Adipose tissue (tissue), 3 donors: ENCODE data around the gene BTBD6. TPM values are rescaled to one million over a fixed set of nuclear protein-coding genes. Genes with fewer than 3 reads are reported as not detected.

Experiments used
- H3K27ac ChIP-seq: one replicate; pipeline ENCODE4 v1.5.1; 2013; ENCODE audit warnings: low read depth, low read length
- WGBS, 3 donors: extraction: QIAGEN DNeasy Blood & Tissue Kit; methylation state at CpG; one replicate each; pipeline ENCODE4 v1.1.7; 2013; 5-methylcytosine and 5-hydroxymethylcytosine counted together
- polyA plus RNA-seq, 3 donors: library from polyadenylated mRNA; stranded (reverse); fragments of 200-250 nt; gene quantifications; one replicate each; pipeline ENCODE4 v1.2.3, GENCODE V29; 2013
- donor health status: healthy with polysubstance abuse.
- donor health status: Bipolar disorder and iron deficiency.
- donor health status: healthy.

BTBD6 gene
- polyA plus RNA-seq, result 100 to 1,000 TPM in 1 of 3 donors, 10 to 100 TPM in 2; 13.5 to 116 (median 65.1) TPM

DNA sequence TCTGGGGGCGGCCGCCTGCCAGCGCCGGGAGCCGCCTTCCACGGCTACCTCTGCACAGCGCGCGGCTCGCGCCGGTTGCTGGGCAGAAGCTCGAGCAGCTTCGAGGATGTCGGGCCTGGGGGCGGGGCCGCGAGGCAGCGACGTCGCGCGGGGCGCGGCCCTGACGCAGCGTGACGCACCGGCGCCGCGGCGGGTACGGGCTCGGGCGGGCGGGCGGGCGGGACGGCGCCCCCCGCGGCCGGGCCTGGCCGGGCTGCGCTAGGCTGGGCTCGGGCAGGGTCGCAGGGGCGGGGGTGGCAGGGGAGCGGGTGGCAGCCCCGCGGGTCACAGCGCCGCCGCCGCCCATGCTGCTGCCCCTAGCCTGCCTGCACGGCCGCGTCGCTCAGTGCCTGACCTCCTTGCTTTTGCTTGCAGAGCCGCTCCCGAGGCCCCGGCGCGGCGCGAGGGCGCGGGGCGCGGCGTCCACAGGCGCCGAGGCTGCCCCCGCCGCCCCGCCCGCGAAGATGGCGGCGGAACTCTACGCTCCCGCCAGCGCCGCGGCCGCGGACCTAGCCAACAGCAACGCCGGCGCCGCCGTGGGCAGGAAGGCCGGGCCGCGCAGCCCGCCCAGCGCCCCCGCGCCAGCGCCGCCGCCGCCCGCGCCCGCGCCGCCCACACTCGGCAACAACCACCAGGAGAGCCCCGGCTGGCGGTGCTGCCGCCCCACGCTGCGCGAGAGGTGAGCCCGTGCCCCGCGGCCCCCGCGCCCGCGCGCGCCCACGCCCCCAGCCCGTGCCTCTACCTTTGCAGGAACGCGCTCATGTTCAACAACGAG, at the start of gene BTBD6:
Gene BTBD6 (plus strand): TSS at position 166 of the 814 bp plus-strand sequence. CDS start 179 bp downstream, at position 345.
- H3K27ac ChIP-seq, result peak within 1 kb of the TSS; percentile 71
- 0 to 35% (median 1%) methylated on average over 39 to 130 of the region's 130 CpGs for WGBS, 3 donors

- WGBS, 3 donors, result 80 to 89% (median 87%) methylated on average over 4 of the region's 4 CpGs
- no peak overlapping the region for H3K27ac ChIP-seq
Observed at GRCh38 chr14:105198588-105198987, 49.7 kb upstream of the BTBD6 start.

GRCh38 chr14:105199093-105199492, 49.2 kb upstream of the BTBD6 start:
- no peak overlapping the region for H3K27ac ChIP-seq

DNA sequence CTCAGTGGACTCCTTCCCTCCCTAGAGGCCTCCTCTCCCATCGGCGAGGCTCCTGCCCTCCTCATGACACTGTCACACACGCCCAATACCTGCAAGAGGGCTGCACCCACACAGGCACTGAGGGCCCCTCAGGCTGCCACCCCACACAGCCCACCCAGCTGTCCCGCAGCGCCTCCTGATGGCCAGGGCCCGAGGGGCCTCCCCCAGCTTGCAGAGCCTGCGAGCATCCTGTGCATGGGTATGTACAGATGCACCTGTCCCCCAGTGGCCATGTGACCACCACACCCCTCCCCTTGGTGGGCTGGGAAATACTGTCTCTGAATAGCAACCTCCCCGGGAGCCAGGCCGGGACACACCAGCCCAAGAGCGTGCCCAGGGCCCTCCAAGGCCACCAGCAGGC, 48.3 kb upstream of the BTBD6 start:
- 63 to 88% (median 79%) methylated on average over 10 of the region's 10 CpGs for WGBS, 3 donors
- H3K27ac ChIP-seq, result no peak overlapping the region

More at GRCh38 chr14:105199093-105199492, 49.2 kb upstream of the BTBD6 start:
- WGBS, 3 donors, result 39 to 62% (median 47%) methylated on average over 17 to 18 of the region's 18 CpGs

DNA sequence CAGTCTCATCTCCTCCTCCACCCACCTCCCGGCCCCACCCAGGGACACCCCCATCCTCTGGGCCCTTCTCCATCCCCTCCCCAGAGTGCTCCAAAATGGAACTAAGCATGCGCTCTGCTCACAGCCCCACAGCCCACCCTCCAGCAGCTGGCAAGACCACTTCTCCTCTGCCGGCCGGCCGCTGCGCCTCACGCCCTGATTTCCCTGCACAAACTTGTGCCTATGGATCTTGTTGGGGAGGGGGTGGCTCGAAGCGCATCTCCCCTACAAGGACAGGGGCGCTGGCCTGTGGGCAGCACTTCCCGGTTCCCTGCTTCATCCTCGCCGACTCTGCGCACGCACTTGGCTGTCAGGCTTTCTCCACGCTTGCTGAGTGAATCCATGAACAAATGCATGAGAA, 47.7 kb upstream of the BTBD6 start:
- no peak overlapping the region for H3K27ac ChIP-seq
- 61 to 79% (median 64%) methylated on average over 16 of the region's 16 CpGs for WGBS, 3 donors

- WGBS, 3 donors, result 41 to 55% (median 47%) methylated on average over 28 of the region's 28 CpGs
- no peak overlapping the region for H3K27ac ChIP-seq
Observed at GRCh38 chr14:105201156-105201924, 47.0 kb upstream of the BTBD6 start.

DNA sequence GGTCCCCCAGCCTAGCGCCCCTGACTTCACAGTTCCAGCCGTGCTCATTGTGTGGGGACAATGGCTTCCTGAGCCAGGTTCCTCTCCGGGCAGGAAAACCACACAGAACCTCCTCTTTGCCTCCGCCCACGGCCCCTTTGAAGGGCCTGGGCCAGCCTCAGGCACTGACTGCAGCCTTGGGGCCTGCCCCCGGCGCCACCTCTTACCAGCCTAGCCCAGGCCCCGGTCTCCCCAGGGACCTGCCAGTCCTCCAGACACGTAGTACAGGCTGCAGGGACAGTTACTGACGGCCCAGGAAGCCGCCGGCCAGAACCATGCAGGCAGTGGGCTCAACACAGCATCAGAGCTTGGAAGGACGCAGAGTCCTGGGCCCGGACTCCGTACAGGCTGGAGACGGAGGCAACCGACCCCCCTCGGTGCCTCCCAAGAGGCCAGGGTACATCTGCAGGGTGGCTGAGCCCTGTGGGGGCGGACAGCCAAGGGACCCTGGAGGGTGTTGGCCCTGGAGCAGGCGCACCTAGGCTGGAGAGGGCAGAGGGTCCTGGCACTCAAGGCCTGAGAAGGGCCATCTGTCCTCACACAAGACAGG, 46.3 kb upstream of the BTBD6 start:
- H3K27ac ChIP-seq, result no peak overlapping the region

GRCh38 chr14:105203057-105203531, 45.2 kb upstream of the BTBD6 start:
- WGBS, 3 donors, result 4 to 11% (median 8%) methylated on average over 18 of the region's 18 CpGs
- no peak overlapping the region for H3K27ac ChIP-seq

More for the DNA sequence above, 46.3 kb upstream of the BTBD6 start:
- WGBS, 3 donors, result 32 to 60% (median 36%) methylated on average over 20 of the region's 20 CpGs

GRCh38 chr14:105203701-105204100, 44.6 kb upstream of the BTBD6 start:
- H3K27ac ChIP-seq, result no peak overlapping the region
- 58 to 78% (median 75%) methylated on average over 6 of the region's 6 CpGs for WGBS, 3 donors

- 34 to 55% (median 54%) methylated on average over 22 to 24 of the region's 24 CpGs for WGBS, 3 donors
- no peak overlapping the region for H3K27ac ChIP-seq
Observed at GRCh38 chr14:105204206-105204930, 44.0 kb upstream of the BTBD6 start.

- H3K27ac ChIP-seq, result no peak overlapping the region
- WGBS, 3 donors, result 39 to 47% (median 47%) methylated on average over 19 to 21 of the region's 21 CpGs
Observed at GRCh38 chr14:105204931-105205672, 43.2 kb upstream of the BTBD6 start.

- WGBS, 3 donors, result 30 to 45% (median 41%) methylated on average over 12 of the region's 12 CpGs
- no peak overlapping the region for H3K27ac ChIP-seq
Observed at GRCh38 chr14:105205673-105206208, 42.6 kb upstream of the BTBD6 start.

GRCh38 chr14:105206873-105207272, 41.5 kb upstream of the BTBD6 start:
- 44 to 50% (median 46%) methylated on average over 5 of the region's 5 CpGs for WGBS, 3 donors
- H3K27ac ChIP-seq, result no peak overlapping the region

DNA sequence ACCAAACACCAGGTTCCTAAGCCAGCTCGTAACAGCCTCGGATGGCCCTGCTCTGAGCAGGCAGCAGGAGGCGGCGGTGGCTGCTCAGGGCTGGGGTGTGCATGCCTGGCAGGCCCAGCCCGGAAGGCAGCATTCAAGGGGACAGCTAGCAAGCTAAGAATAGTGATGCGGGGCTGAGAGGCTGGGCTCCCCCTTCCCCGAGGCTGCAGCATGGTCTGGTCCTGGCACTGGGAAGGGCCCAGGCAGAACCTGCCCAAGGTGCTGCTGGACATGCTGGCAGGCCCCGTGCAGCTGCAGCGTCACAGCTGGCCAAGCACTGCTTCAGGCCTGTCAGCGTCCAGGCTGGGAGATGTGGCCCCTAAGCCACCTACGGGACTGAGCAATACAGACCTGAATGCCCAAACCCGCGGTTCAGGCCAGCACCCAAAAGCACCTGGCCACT, 40.9 kb upstream of the BTBD6 start:
- whole genome bisulfite sequencing, 3 donors, result 75 to 81% (median 81%) methylated on average over 13 of the region's 13 CpGs
- no peak overlapping the region for H3K27ac ChIP-seq

GRCh38 chr14:105207996-105208737, 40.2 kb upstream of the BTBD6 start:
- WGBS, 3 donors, result 88 to 94% (median 92%) methylated on average over 19 to 25 of the region's 25 CpGs
- H3K27ac ChIP-seq, result no peak overlapping the region

DNA sequence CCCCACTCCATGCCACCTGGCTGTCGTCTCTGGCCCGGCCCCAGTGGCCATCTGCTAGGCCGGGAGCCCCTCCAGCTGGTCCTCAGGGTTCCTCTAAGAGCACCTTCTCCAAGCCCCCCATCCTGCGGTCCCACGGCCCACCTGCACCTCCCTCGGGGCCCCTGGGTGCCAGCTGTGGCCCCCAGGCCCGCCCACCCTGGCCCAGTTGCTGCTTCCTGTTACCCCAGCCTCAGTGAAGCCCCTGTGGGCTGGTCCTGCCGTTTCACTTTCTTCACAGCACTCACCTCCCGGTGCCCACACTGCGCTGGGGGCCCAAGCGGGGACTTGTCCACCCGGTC, 39.6 kb upstream of the BTBD6 start:
- WGBS, 3 donors, result 89 to 91% (median 90%) methylated on average over 12 of the region's 12 CpGs
- H3K27ac ChIP-seq, result no peak overlapping the region

GRCh38 chr14:105209091-105209490, 39.2 kb upstream of the BTBD6 start:
- no peak overlapping the region for H3K27ac ChIP-seq
- WGBS, 3 donors, result 88 to 95% (median 93%) methylated on average over 8 of the region's 8 CpGs
